Activated naive CD4-positive, alpha-beta T cell treated with Interleukin-2 at 50 U/mL for 16 hours (primary cell): ENCODE measurements around the gene GRID1.
"Not testable (repeated sequence)": the region's sequence is repeated elsewhere in the genome, so short reads cannot be mapped to it uniquely, and the experiment has no call there.

Experiments used
- DNase-seq: peaks from one replicate; pipeline ENCODE4 v3.0.0-alpha.2; 2020

The GRID1 gene

DNA sequence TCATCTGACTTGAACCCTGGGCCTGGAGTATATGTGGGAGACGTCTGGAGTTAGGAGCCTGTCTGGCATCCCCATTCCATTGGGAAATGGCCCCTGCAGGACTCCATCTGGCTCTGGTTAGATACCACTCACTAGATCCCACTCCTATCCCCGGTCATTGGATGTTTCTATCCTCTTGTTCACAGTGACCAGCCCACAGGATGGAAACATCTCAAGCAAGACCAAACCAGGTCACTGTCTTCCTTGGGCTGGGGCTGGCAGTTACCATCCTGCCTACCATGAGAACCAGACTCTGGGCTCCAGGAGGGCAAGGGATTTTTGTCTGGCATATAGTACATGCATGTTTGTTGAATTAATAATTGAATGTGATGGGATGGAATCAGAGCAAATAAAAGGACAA is 415.7 kb downstream of the GRID1 start:
- DNase-seq = no peak

DNA sequence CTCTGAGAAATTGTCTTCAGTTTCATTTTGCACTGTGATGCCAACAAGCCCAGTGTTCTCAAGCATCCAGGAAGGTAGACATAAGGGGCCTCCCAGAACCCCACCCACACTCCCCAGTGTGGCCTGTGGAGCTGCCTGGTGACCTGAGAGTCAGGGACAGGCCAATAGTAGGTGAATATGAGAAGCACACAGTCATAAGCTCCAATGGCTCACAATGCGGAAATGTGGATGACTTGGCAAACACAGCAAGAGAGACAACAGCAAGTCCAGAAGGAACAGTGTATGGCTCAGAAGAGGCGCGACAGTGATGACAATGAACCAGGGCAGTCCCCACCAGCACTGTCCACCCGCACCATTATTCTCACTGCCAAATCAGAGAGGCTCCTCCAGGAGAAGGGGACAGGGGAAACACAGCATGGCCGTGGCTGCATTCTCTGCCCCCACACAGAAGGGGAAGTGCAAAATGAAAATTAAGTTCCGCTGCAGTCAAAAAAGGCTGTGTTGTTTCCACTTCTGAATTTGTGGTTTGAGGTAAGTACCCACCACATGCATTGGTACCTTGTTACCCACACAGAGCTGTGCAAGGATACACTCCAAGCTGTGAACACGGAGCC is 419.8 kb downstream of the GRID1 start:
- DNase-seq = no peak

DNA sequence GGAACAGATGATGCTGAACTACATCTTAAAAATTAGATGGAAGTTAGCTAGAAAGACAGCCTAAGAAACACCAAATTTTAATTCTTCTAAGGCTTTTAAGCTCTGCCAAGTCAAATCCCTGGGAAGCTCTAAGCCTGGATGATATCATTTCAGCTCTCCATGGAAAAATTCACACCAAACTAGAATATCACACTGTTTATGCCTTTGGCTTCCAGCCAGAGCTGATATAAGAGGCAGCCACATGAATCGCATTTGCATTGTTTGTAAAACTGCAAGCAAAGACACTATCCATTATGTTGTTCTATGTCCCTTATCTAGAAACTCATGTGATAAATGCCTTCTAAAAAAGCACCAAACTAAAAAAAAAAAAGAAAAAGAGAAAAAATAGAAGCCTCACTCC is 430.4 kb downstream of the GRID1 start:
- DNase-seq = no peak

DNA sequence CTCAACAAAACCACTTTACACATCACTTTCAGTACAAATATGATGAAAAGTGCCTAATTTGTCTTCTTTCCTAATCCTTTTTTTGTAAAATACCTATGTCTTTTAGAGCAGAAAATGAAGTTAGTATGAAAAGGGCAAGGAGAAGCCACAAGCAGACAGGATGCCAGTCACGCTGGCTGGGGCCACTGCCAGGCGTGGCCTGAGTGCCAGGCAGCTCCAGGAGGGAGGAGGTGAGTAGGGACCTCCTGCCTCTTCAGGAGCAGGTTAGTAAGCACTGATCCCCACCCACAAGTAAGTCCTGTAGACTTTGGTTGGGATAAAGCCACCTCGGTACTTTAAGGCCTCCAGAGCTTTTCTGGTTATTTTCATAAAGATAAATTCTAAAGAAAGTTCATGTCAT is 432.0 kb downstream of the GRID1 start:
- no peak for DNase-seq

DNA sequence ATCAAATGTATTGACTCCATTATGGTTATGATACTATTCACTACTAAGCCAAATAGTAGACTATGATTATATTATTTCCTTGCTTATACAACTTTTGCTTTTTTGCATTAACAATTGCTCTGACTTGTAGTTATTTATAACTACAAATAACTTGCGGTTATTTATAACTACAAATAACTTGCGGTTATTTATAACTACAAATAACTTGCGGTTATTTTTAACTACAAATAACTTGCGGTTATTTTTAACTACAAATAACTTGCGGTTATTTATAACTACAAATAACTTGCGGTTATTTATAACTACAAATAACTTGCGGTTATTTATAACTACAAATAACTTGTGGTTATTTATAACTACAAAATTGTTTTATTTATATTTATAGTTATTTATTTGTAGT is 436.6 kb downstream of the GRID1 start:
- not testable (repeated sequence) for DNase-seq

DNA sequence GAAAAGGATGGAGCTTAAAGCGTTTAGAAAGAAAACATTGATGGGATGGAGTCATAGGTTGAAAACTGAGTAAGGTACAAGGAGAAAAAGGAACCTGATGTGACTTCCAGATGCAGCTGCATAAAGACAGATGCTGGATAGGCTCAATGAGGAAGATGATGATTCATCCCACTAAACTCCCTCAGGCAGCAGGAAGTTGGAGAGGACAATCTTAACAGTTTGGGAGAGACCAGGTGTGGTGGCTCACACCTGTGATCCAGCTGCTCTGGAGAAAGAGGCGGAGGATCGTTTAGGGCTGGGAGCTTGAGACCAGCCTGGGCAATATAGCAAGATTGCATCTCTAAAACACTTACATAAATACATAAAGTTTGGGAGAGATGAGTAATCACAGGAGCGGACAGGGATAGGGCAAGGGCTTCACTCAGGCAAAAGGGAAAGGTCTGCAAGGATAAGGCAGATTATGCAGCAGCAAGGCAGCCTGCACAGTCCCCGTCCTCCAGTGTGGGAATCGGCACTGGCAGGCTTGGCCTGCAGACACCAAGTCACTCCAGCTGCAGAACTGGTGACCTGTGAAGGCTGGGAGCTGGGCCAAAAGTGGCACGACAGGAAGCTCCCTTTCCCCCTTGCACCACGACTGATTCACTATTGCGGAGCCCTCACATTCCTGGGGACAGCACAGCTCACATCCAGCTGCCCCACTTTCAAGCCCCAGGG is 438.5 kb downstream of the GRID1 start:
- no peak for DNase-seq

DNA sequence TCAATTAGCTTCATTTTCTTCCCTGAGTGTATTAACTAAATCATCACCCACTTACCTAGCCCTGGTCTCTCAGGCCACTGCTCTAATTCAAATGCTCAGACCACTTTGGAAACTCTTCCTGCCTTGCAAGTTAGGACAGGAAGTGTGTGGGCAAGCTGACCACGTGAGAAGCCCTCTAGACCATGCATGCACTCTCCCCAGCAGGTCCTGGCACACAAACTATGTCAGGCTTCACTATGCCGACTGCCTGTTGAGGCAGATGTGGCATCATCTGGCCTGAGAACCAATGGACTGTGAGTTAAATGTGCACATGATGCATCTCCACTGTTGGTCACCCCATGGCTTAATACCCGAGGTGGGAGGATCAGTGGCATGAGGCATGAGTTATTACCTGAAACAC is 439.6 kb downstream of the GRID1 start:
- no peak for DNase-seq

DNA sequence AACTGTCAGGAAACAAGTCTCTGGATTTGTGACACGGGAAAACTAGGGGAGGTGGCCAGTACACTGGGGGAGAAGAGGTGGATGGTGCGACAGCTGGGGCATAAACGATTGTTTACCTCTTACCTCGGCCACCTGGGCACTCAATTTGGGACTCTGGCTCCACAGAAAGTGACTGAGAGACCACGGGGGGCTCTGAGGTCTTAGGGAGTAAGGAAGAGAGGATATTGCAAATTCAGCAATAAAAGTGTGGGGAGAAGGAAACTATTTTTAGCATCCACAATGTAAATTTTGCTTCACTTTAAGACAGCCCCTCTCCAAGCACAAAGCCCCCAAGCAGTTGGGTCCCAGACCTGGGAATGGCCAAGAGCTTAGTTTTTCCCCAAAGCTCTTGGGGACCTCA is 440.5 kb downstream of the GRID1 start:
- no peak for DNase-seq

DNA sequence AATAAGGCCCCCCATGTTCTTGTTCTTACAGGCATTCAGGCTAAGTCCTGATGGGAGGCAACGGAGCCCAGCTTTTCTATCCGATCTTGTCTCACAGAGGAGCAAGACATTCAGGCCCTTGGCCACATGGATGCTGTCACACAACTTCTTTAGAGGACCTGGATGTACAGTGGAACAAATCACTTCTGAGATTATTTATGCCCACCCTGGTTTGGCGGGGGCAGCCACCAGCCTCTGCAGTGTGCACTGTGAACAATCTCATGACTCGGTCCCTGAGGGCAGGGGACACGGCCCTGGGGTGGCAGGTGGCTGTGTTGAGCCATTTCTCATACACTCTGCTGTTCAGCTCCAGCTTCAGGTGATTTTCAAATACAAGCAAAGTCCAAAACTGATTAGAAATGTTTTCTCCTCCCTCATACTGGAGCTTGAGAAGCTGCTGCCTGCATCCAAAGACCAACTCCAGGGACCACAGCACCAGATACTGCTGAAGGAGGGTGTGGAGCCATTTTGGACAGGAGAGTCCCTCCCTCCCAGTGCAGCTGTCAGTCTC is 441.3 kb downstream of the GRID1 start:
- DNase-seq = no peak

DNA sequence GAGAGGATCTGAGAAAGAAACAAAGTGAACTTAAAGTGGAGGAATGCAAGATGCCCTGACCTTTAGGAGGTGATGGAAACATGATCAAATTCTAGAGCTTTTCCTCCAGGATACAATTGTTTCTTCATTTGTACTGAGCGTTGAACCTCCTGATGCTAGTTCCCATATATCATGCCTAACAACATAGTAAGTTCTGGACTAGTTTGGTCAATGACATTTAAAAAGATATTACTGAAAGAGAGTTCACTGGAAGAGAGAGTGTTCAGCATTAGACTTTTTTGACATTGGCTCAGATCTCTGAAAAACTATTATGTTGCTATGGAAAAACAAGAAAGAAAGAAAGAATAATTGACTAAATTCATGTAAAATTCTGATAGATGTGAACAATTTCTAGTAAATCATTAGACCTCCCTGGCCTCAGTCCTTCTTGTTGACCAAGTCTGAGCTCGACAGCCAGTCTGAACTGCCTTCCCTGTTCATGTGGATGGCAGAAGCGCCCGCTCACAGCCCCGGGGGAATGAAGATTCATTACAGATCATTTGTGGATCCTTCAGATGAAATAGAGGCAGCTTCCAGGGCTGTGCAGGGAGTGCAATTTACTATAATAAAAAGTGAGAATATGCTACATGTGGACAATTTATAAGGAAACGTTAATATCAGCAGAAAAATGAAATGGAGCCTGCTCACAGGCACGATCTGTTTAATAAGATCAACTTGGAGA is 442.1 kb downstream of the GRID1 start:
- no peak for DNase-seq

DNA sequence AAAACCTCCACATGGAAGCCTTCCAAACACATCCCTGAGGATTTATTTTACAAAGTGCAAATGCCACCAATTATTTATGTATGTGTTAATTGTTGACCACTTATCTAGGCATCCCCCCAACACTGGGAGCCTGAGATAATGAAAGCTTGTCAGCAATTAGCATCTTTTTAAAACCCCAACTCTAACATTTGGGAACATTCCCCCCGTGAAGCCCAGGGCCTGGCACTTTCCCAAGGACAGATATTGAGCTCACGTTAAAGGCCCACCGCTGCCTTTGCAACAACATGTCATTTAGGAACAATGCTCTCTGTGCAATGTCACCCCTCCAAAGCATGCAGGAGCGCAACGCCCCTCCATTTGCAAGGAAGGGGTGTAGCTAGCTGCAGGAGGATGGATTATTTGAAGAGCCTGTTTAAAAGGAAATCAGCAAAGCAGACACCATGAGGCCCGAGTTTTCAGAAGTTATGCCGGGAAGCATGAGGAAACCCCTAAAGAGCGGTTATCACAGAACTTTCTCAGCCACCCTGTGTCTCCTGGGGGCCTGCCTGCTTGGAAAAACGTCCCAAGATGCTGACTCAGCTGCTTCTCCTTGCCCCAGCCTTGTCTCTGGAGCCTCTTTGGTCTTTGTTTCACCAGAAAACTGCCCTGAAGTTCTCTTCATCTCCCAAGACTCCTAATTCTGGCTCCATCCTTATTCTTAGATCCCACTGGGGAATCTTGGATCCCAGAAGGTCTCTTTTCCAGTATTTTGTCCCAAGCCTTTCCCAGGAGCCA is 444.1 kb downstream of the GRID1 start:
- DNase-seq = no peak

DNA sequence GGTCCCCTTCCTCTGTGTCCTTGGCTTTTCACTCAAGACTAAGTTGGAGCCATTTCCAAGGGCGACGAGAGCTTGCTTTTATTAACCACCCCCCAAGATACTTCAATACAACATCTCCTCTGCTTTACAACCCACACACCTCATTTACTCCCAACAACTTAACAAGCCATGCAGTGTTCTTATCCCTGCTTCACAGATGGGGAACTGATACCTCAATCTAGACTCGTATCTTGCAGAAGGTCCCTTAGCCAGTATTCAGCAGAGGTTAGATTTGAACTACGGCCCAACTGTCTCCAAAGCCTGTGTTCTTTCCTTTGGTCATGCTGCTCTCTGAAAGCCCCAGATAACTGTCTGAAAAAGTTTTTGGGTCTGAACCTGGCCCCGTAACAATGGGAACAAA is 444.8 kb downstream of the GRID1 start:
- DNase-seq = no peak

DNA sequence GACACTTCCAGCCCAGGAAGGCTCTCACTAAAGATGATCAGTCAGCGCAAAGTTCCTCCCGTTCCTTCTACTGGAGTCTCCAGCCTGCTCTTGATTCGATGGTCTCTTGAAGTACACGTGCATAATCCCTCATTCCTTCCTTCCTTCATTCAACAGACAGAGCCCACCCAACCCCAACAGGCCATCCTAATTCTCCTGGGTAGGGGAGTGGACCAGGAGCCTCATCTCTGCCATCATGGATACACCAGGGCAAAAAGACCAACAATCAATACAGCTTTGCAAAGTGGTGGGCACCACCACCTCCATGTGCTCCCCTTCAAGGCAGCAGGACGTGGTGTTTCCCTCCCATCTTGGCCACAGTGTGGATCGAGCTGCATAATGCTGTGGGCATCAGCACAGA is 446.3 kb downstream of the GRID1 start:
- DNase-seq = no peak

DNA sequence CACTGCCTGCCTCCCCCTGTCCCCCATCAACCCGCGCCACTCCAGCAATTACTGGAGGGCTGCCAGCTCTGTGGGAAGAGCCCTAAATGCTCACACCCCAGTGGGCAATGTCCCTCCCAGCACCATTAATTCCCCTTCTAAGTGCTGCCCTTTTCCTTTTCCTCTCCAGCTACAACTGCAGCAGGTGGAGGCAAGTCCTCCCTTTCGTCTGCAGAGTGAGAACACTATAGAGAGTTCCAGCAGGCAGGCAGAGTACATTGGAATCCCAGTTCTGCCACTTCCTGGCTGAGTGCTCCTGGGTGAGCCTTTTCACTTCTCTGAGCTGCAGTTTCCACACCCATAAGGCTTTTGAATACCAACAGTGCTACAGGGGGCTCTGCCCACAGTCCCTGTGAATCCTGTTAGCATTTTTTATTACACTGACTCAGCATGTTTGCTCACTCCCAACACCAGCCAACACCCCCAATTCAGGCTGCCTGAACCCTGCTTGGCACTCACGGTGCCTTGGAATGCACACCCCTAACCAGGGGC is 447.0 kb downstream of the GRID1 start:
- DNase-seq = no peak

DNA sequence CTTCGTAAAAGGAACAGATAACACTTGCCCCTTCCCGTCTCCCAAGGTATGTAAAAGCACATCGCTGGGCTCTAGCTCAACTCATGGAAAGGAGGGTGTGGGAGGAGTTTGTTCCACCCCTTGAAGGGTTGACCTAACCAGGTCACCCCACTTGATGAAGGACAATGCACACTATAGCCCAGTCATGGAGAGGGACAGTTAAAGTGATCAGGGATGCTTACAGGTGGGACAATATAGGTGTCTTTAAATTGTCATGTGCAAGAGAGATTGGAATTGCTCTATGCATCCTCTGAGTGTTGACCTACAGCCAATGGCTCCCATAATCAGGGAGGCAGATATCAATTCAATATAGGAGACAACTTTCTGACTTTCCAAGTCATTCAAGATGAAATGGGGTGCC is 448.2 kb downstream of the GRID1 start:
- no peak for DNase-seq

DNA sequence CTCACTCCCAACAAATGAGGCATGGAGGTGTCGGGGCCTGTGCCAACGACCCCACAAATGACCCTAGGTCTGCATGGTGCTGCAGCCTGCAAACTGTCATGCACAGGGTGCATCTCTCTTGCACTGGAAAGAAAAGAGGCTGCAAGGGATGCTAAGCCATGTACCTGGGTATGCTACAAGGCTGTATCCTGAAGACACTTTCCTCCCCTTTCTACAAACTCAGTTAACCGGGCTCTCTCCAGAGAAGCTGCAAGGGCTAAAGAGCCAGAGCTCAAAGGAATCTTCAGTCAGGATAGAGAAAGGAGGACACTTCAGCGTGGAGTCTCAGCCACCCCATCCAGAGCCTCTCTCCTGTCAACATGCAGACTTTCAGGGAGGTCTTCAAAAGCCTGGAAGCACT is 449.0 kb downstream of the GRID1 start:
- DNase-seq = no peak

DNA sequence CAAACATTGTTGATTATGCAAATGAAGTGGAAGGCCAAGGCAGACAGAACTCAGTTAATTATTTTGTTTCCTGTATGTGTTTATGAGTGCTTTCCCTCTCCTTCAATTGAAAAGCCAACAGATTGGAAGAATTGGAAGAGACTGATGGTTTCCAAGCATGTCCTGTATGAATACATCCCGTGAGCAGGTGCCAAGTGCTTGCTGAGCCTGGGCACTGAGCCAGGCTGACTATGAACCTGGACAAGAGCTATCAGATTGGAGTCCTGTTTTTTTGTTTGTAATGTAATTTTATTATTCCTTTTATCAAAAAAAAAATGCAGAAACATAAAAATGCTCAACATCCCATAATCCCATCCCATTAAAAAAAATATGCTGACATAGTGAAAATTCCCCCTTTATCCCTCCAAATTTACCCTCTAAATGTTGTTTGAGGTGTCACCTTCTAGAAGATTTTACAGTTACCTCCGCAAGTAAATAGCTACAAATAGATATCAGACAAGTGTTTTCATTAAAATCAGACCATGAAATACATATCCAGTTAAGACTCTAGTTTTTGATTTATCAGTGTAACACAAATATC is 449.5 kb downstream of the GRID1 start:
- DNase-seq = no peak

DNA sequence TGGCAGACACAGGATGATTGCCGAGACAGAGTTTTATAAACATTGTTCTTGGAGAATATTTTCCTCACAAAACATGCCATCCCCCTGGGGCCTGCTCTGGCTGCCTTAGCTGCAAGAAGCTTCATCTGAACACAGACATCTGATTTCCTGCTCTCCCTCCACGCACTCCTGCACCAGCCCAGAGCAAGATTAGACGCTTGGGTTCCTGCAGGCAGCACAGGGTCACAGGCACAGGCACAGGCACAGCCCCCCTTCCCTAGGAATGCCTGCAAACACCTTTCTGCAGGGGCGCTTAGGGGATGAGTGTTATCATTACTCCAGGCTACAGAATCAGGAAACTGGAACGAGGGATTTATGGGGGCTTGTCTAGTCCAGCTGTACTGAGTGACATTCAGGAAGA is 450.3 kb downstream of the GRID1 start:
- DNase-seq = no peak

DNA sequence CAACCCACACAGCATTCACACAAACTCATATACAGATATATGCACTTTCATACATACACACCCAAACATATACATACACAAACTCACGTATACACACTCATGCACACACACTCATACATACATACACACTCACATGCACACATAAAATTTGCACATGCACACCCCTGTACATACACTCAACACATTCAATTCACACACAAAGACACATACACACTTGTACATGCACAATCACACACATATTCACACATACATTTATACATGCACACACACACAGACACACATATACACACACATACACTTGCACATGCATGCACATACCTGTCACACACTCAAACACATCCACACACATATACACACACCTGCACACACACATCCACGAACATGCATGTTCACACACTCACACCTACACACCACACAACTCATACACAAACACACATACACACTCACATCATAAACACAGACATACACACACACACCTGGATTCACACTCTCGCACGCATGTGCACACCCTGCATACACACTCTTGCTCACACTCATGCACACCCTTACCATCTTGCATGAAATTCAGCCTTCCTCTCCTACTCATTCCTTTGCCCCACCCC is 451.2 kb downstream of the GRID1 start:
- no peak for DNase-seq

DNA sequence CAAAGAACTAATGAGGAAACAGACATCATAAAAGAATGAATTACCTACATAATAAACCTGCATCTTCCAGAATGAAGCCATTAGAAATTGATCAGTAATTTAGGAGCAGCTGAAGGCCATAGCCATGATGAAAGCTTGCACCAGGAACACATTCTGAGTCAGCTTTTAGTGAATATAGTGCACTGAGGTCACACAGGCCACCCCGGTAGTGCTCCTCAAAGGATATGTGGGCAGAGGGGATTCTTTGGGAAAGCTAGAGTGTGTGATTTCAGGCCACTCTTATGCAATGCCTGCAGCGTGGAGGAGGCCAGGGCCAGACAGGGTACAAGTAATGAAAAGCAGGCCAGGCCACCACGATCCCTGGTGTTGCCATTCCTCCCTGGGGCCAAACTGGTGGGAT is 451.9 kb downstream of the GRID1 start:
- no peak for DNase-seq

DNA sequence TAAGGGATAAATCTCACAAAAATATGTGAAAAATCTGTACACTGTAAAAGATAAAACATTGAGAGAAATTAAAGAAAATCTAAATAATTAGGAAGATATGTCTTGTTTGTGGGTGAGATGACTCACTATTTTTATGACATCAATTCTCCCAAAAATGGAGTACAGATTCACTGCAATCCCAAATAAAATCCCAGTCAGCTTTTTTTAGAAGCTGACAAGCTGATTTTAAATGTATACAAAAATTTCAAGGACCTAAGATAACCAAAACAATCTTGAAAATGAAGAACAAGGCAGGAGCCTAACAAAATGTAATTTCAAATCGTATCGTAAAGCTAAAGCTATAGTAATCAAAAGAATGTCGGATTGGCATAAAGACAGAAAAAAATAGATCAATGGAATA is 458.1 kb downstream of the GRID1 start:
- DNase-seq = no peak

DNA sequence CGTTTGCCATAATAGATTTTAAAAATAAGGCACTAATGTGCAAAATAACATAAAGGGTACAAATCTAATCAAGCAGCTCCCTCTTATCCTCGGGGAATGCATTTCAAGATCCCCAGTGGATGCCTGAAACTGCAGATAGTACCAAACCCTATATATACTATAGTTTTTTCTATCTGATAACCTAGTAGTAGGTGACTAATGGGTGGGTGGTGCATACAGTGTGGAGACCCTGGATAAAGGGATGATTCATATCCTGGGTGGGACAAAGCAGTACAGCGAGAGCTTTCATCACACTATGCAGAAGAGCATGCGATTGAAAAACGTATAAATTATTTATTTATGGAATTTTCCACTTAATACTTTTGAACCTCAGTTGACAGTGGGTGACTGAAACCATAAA is 464.5 kb downstream of the GRID1 start:
- DNase-seq = no peak
